Uterus (tissue), 4 donors: ENCODE results near the gene TRIM60. TPM values are rescaled to one million over a fixed set of nuclear protein-coding genes. Genes with fewer than 3 reads are reported as not detected.
"Not testable (repeated sequence)": the region's sequence is repeated elsewhere in the genome, so short reads cannot be mapped to it uniquely, and the experiment has no call there.

Source experiments
- DNase-seq, 2 donors: peaks; one replicate each; pipeline ENCODE4 v3.0.0-alpha.2; 2019 to 2020
- H3K27ac ChIP-seq, 2 donors: fragments of 200-600 bp; sonication (generic); 1 replicate in 1 of 2; 2 replicates in 1 of 2; pipeline ENCODE4 v1.5.1; 2016 to 2018
- H3K27me3 ChIP-seq, 2 donors: fragments of 200-600 bp; sonication (generic); one replicate each; pipeline ENCODE4 v1.5.1; 2018 to 2019; ENCODE audit warnings: control low read depth in 1 of 2
- H3K36me3 ChIP-seq, 2 donors: fragments of 200-600 bp; sonication (generic); one replicate each; pipeline ENCODE4 v1.5.1; 2019; ENCODE audit warnings: control low read depth in 1 of 2
- H3K4me1 ChIP-seq, 2 donors: fragments of 200-600 bp; sonication (generic); one replicate each; pipeline ENCODE4 v1.5.1; 2018 to 2019; ENCODE audit warnings: control low read depth in 1 of 2
- H3K4me3 ChIP-seq, 2 donors: fragments of 200-600 bp; sonication (generic); 1 replicate in 1 of 2; 2 replicates in 1 of 2; pipeline ENCODE4 v1.5.1; 2018 to 2019; ENCODE audit warnings: mild to moderate bottlenecking in 1 of 2
- H3K9me3 ChIP-seq, 2 donors: fragments of 200-600 bp; sonication (generic); one replicate each; pipeline ENCODE4 v1.5.1; 2019; ENCODE audit warnings: control low read depth in 1 of 2
- CTCF ChIP-seq, 4 experiments: fragments of 200-600 bp in 2 of 4; fragments of 450-650 bp in 2 of 4; sonication (generic) in 2 of 4; IDR thresholded peaks; one replicate each; pipeline ENCODE4 v1.5.1; 2016 to 2019; ENCODE audit warnings: antibody characterized with exemption in 4 of 4, mild to moderate bottlenecking in 2 of 4, moderate library complexity in 1 of 4
- POLR2A ChIP-seq, 2 donors: fragments of 450-650 bp; IDR thresholded peaks; one replicate each; pipeline ENCODE4 v1.6.1; 2016; ENCODE audit warnings: antibody characterized with exemption in 2 of 2, mild to moderate bottlenecking in 1 of 2, moderate library complexity in 1 of 2
- intact Hi-C: fragments of 100-400 bp; cut with DNase I; formaldehyde crosslinking; loops from one replicate; pipeline ENCODE4 v1.15.1; 2023; ENCODE audit warnings: low total_unique reads
- total RNA-seq, 4 donors: library from RNA; depleted of rRNA in 3 of 4; stranded (reverse); fragments of >200 nt in 3 of 4; gene quantifications; one replicate each; pipeline versions ENCODE4 v1.1.0 to v1.2.4, GENCODE V29; 2014 to 2023
- donor health status: DM: yes; HTN: yes; CAD: no.

The TRIM60 gene
- total RNA-seq = not detected

- Histone ChIP-seq H3K9me3 (no peaks in the 10 kb centered on the region), H3K27ac (no peak within 1 kb of the TSS), H3K4me3 (no peak within 1 kb of the TSS), H3K36me3 (no peaks in the 10 kb centered on the region), H3K4me1 (no peaks in the 10 kb centered on the region), H3K27me3 (no peaks in the 10 kb centered on the region)
- no peak for TF ChIP-seq CTCF (IDR thresholded peaks at IDR 0.05)
- TF ChIP-seq POLR2A (IDR thresholded peaks at IDR 0.05) = no peak
- intact Hi-C loops = no loop called here
- DNase-seq = no peak
These were observed at the start of gene TRIM60 for GRCh38 chr4:165031436-165032211. Gene TRIM60 (plus strand): TSS chr4:165031999. CDS start chr4:165040073, 8,074 bp downstream.

- Histone ChIP-seq H3K9me3 (no peaks in the 10 kb centered on the region), H3K36me3 (no peaks in the 10 kb centered on the region), H3K4me3 (no peak overlapping the region), H3K4me1 (no peaks in the 10 kb centered on the region), H3K27ac (no peak overlapping the region), H3K27me3 (no peaks in the 10 kb centered on the region)
- intact Hi-C loops = no loop called here
- DNase-seq = no peak
- TF ChIP-seq CTCF (IDR thresholded peaks at IDR 0.05) (no peak), POLR2A (IDR thresholded peaks at IDR 0.05) (no peak)
These were observed 42.3 kb upstream of the TRIM60 start for GRCh38 chr4:164989471-164989870.

GRCh38 chr4:164990786-164991185, 41.0 kb upstream of the TRIM60 start:
- H3K4me1 ChIP-seq, H3K27me3 ChIP-seq, H3K36me3 ChIP-seq, H3K9me3 ChIP-seq, DNase-seq, intact Hi-C loops, H3K4me3 ChIP-seq, H3K27ac ChIP-seq: not testable (repeated sequence)

GRCh38 chr4:164996123-164996522, 35.7 kb upstream of the TRIM60 start:
- H3K27me3 ChIP-seq, intact Hi-C loops: not testable (repeated sequence)

GRCh38 chr4:164997324-164997723, 34.5 kb upstream of the TRIM60 start:
- Histone ChIP-seq H3K4me3 (no peak overlapping the region), H3K9me3 (no peaks in the 10 kb centered on the region), H3K27me3 (no peaks in the 10 kb centered on the region), H3K27ac (no peak overlapping the region), H3K36me3 (no peaks in the 10 kb centered on the region), H3K4me1 (no peaks in the 10 kb centered on the region)
- TF ChIP-seq CTCF (IDR thresholded peaks at IDR 0.05) = no peak
- TF ChIP-seq POLR2A (IDR thresholded peaks at IDR 0.05) = no peak
- DNase-seq = no peak
- intact Hi-C loops = no loop called here

More at GRCh38 chr4:164996123-164996522, 35.7 kb upstream of the TRIM60 start:
- not testable (repeated sequence) for H3K27ac ChIP-seq, H3K9me3 ChIP-seq, DNase-seq, H3K36me3 ChIP-seq, H3K4me1 ChIP-seq, H3K4me3 ChIP-seq

- H3K27ac ChIP-seq = no peak overlapping the region
- no peaks in the 10 kb centered on the region for H3K4me1 ChIP-seq
- no peaks in the 10 kb centered on the region for H3K36me3 ChIP-seq
- no peaks in the 10 kb centered on the region for H3K9me3 ChIP-seq
- intact Hi-C loops = no loop called here
- H3K4me3 ChIP-seq = no peak overlapping the region
- no peak for TF ChIP-seq POLR2A (IDR thresholded peaks at IDR 0.05)
- no peak for TF ChIP-seq CTCF (IDR thresholded peaks at IDR 0.05)
- no peak for DNase-seq
- H3K27me3 ChIP-seq = no peaks in the 10 kb centered on the region
These were observed 33.9 kb upstream of the TRIM60 start for GRCh38 chr4:164997941-164998340.

- H3K9me3 ChIP-seq, H3K27ac ChIP-seq, H3K27me3 ChIP-seq, H3K4me1 ChIP-seq, DNase-seq, H3K4me3 ChIP-seq, intact Hi-C loops, H3K36me3 ChIP-seq: not testable (repeated sequence)
These were observed 33.2 kb upstream of the TRIM60 start for GRCh38 chr4:164998526-164999080.

GRCh38 chr4:165001957-165002356, 29.8 kb upstream of the TRIM60 start:
- DNase-seq, H3K4me3 ChIP-seq, H3K27me3 ChIP-seq, H3K4me1 ChIP-seq, intact Hi-C loops, H3K27ac ChIP-seq, H3K36me3 ChIP-seq, H3K9me3 ChIP-seq: not testable (repeated sequence)
